Sciatic nerve (tissue), 2 donors: ENCODE results near the gene KHK. TPM values are rescaled to one million over a fixed set of nuclear protein-coding genes. Genes with fewer than 3 reads are reported as not detected.
A peak's percentile ranks its signal among the peaks of the same experiment; 100 is the strongest.
"Not testable (repeated sequence)": the region's sequence is repeated elsewhere in the genome, so short reads cannot be mapped to it uniquely, and the experiment has no call there.

ENCODE experiments used
- ATAC-seq: fragments of 200-7000 bp; cut with Tn5 transposase; one replicate; pipeline ENCODE4 v1.9.1; 2020; ENCODE audit warnings: mild to moderate bottlenecking, moderate library complexity
- DNase-seq: peaks from one replicate; pipeline ENCODE4 v3.0.0-alpha.2; 2020; ENCODE audit warnings: low spot score
- intact Hi-C: fragments of 100-400 bp; cut with DNase I; formaldehyde crosslinking; loops from one replicate; pipeline ENCODE4 v1.14.2; 2022
- total RNA-seq: library from RNA; stranded (reverse); fragmentation: NEBNext Ultra II Directional; extraction: Animal tissue kit (Norgen Biotek cat#: 25700); gene quantifications from one replicate; pipeline ENCODE4 v1.2.1, GENCODE V29; 2021
- donor health status: DM: no; HTN: no; CAD: no.
- donor health status: DM: no; HTN: no; CAD: no.

KHK gene
- total RNA-seq, 1 donor from 2014 or later, result 7.1 TPM

GRCh38 chr2:27117995-27118524 is 31.5 kb downstream of the KHK start:
- peak; percentile 14 for ATAC-seq
- intact Hi-C loops, result no loop called here
- DNase-seq, result no peak

- peak; percentile 35 for ATAC-seq
- DNase-seq, result no peak
- intact Hi-C loops, result no loop called here
These were observed 32.2 kb downstream of the KHK start, which contains the start of gene CGREF1 for GRCh38 chr2:27118525-27119329. CGREF1 (minus strand) TSS chr2:27119128; CDS start chr2:27104366, 14,762 bp downstream.

GRCh38 chr2:27119330-27119670 is 32.7 kb downstream of the KHK start:
- DNase-seq, intact Hi-C loops, ATAC-seq: not testable (repeated sequence)

GRCh38 chr2:27121906-27122305 is 35.3 kb downstream of the KHK start:
- intact Hi-C loops, result no loop called here
- ATAC-seq, result no peak
- no peak for DNase-seq

- intact Hi-C loops, result no loop called here
- ATAC-seq, result no peak
- DNase-seq, result no peak
These were observed 36.2 kb downstream of the KHK start for GRCh38 chr2:27122791-27123190.

- ATAC-seq, result peak; percentile 85
- peak; percentile 81 for DNase-seq
- intact Hi-C loops, result no loop called here
These were observed 37.0 kb downstream of the KHK start, which contains the start of gene ABHD1 for GRCh38 chr2:27123302-27124150. ABHD1 (plus strand) TSS chr2:27123815; CDS start chr2:27123949, 134 bp downstream.

- DNase-seq (no peak), ATAC-seq (no peak)
- intact Hi-C loops, result no loop called here
These were observed 38.5 kb downstream of the KHK start for GRCh38 chr2:27125104-27125503.

- no peak for DNase-seq
- intact Hi-C loops, result no loop called here
- ATAC-seq, result no peak
These were observed 39.7 kb downstream of the KHK start for GRCh38 chr2:27126252-27126710.

GRCh38 chr2:27127883-27128667 is 41.5 kb downstream of the KHK start:
- ATAC-seq (no peak), DNase-seq (no peak)
- intact Hi-C loops, result no loop called here

- ATAC-seq (no peak), DNase-seq (no peak)
- intact Hi-C loops, result no loop called here
These were observed 42.3 kb downstream of the KHK start for GRCh38 chr2:27128668-27129571.

GRCh38 chr2:27130396-27130795 is 43.8 kb downstream of the KHK start:
- intact Hi-C loops, result no loop called here
- ATAC-seq, result no peak
- no peak for DNase-seq

GRCh38 chr2:27131429-27131828 is 44.9 kb downstream of the KHK start:
- ATAC-seq (no peak), DNase-seq (no peak)
- intact Hi-C loops, result no loop called here

- DNase-seq, result no peak
- ATAC-seq, result no peak
- intact Hi-C loops, result no loop called here
These were observed 46.8 kb downstream of the KHK start for GRCh38 chr2:27133195-27133875.

- ATAC-seq (peak; percentile 96), DNase-seq (peak; percentile 99)
- intact Hi-C loops, result no loop called here
These were observed 47.6 kb downstream of the KHK start, which contains the start of gene PREB for GRCh38 chr2:27133905-27134780. PREB (minus strand) TSS chr2:27134636; CDS start chr2:27134421, 215 bp downstream.

GRCh38 chr2:27134781-27135477 is 48.4 kb downstream of the KHK start:
- DNase-seq (no peak), ATAC-seq (no peak)
- intact Hi-C loops, result no loop called here

- no peak for DNase-seq
- no peak for ATAC-seq
- intact Hi-C loops, result no loop called here
These were observed 48.9 kb downstream of the KHK start for GRCh38 chr2:27135478-27135955.
